B cell (primary cell): ENCODE results near the gene NAV1.

ENCODE experiments used
- CTCF ChIP-seq: fragments of 200-600 bp; IDR thresholded peaks from one replicate; pipeline ENCODE4 v1.8.0; 2022; ENCODE audit warnings: antibody characterized with exemption, mild to moderate bottlenecking
- EZH2 ChIP-seq: IDR thresholded peaks from 2 replicates; pipeline ENCODE4 v1.6.1; 2012; ENCODE audit warnings: borderline replicate concordance, low read depth, mild to moderate bottlenecking, moderate library complexity, low read length; ENCODE audit not compliant: insufficient read depth, poor library complexity, severe bottlenecking

- no peak for TF ChIP-seq CTCF
- TF ChIP-seq EZH2, result no peak
These were observed 32.8 kb upstream of the NAV1 start for GRCh38 chr1:201506092-201506491.
